Lower leg skin (tissue), 3 donors: Measurements from ENCODE around the gene CYP20A1.

Source experiments
- POLR2A ChIP-seq, 2 donors: fragments of 450-650 bp; IDR thresholded peaks; one replicate each; pipeline ENCODE4 v1.6.1; 2016 to 2017; ENCODE audit warnings: antibody characterized with exemption in 2 of 2, mild to moderate bottlenecking in 1 of 2, moderate library complexity in 1 of 2
- TF ChIP-seq, protein P1 (sequence below), 3 donors: fragments of 450-650 bp; IDR thresholded peaks; one replicate each; pipeline ENCODE4 v1.5.1; 2016; ENCODE audit warnings: antibody characterized with exemption in 3 of 3, mild to moderate bottlenecking in 3 of 3, moderate library complexity in 2 of 3

GRCh38 chr2:203240491-203240890, 1.7 kb downstream of the CYP20A1 start:
- TF ChIP-seq, protein P1, sequence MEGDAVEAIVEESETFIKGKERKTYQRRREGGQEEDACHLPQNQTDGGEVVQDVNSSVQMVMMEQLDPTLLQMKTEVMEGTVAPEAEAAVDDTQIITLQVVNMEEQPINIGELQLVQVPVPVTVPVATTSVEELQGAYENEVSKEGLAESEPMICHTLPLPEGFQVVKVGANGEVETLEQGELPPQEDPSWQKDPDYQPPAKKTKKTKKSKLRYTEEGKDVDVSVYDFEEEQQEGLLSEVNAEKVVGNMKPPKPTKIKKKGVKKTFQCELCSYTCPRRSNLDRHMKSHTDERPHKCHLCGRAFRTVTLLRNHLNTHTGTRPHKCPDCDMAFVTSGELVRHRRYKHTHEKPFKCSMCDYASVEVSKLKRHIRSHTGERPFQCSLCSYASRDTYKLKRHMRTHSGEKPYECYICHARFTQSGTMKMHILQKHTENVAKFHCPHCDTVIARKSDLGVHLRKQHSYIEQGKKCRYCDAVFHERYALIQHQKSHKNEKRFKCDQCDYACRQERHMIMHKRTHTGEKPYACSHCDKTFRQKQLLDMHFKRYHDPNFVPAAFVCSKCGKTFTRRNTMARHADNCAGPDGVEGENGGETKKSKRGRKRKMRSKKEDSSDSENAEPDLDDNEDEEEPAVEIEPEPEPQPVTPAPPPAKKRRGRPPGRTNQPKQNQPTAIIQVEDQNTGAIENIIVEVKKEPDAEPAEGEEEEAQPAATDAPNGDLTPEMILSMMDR (IDR thresholded peaks at IDR 0.05), result no peak
- no peak for TF ChIP-seq POLR2A (IDR thresholded peaks at IDR 0.05)
